Endothelial cell of hepatic sinusoid (primary cell): Measurements from ENCODE around the gene FERMT3.

ENCODE experiments used
- in situ Hi-C: cut with HindIII; loops from 2 replicates; pipeline ENCODE4 v1.10.0; 2017; ENCODE audit warnings: low sequenced_read_pairs

The FERMT3 gene

GRCh38 chr11:64206457-64207255 is at the start of gene FERMT3:
TSS of gene FERMT3 (plus strand) at chr11:64206721. CDS start at chr11:64207365, 644 bp downstream.
- in situ Hi-C loops: loop anchor here (5.0 kb wide), 1 partner anchor 56 kb away; no protein-coding TSS in a partner anchor

GRCh38 chr11:64157631-64158394 is 48.7 kb upstream of the FERMT3 start:
- in situ Hi-C loops: no loop called here

- in situ Hi-C loops: loop anchor here (5.0 kb wide), 3 partner anchors 44 to 154 kb away; no protein-coding TSS in a partner anchor
Observed at GRCh38 chr11:64161037-64161436, 45.5 kb upstream of the FERMT3 start.

GRCh38 chr11:64162769-64163168 is 43.8 kb upstream of the FERMT3 start:
- in situ Hi-C loops: loop anchor here (5.0 kb wide), 3 partner anchors 45 to 155 kb away; no protein-coding TSS in a partner anchor

DNA sequence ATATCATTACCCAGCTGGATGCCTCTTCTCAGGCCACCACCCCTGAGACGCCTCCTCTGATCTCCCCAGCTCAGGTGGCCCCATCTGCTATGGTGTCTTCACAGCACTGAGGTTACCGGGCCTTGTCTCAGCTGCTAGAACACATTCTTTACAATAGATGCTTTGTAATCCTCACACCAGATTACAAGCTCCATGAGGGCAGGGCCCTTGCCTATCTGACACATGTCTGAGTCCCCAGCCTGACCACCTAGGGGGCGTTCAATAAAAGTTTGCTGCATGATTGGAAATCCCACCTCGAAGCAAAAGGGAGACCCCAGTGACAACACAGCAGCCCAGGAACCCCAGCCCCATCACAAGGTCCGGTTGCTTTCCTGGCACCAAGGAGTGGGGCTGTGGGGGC is 42.6 kb upstream of the FERMT3 start:
- in situ Hi-C loops: loop anchor here (5.0 kb wide), 3 partner anchors 47 to 157 kb away; no protein-coding TSS in a partner anchor

DNA sequence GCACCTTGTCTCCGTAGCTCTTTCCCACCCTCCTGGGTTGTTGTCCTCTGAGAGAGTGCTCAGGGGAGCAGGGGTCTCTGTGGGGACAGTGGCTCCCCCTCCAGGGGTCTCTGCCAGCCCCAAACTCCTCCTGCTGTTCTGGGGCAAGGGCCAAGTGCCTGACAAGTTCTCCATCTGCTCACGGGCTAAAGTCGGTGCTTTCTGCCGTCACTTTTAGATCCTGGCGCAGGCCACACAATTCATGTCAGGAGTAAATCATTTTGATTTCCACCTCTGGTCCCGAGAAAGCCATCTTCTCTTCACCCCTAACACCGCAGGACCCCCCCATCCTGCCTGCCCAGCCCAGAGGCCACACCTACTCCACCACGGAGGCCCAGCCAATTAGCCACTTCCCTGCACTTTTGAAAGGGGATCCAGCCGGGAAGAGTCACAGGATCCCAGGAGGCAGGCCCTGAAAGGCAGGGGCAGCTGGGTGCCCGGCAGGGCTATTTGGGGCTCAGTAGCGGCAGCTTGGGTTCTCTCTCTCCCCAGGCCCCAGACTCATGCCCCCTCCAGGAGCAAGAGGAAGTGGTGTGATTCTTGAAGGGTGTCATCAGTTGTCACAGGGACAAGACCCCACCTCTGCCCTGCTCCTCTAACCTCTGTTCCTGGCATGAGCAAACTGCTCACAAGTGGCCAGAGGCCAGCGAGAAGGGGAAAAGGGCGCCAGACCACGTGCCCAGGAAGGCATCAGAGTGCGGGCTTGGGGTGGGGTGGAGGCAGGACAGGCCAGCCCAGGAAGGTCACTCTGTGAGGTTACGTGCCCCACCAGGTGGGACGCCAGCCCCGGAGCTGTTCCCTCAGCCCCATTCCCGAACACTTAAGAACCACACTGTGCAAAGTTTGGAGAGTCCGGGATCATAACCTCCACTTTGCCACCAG is 41.9 kb upstream of the FERMT3 start:
- in situ Hi-C loops: loop anchor here (5.0 kb wide), 3 partner anchors 47 to 157 kb away; no protein-coding TSS in a partner anchor

- in situ Hi-C loops: no loop called here
Observed at GRCh38 chr11:64165481-64165841, 41.1 kb upstream of the FERMT3 start.

- in situ Hi-C loops: no loop called here
Observed at GRCh38 chr11:64165842-64166635, 40.5 kb upstream of the FERMT3 start, which contains the start of gene MACROD1. TSS of gene MACROD1 (minus strand) at chr11:64166113. CDS start at chr11:64165994, 119 bp downstream.

- in situ Hi-C loops: no loop called here
Observed at GRCh38 chr11:64170419-64170818, 36.1 kb upstream of the FERMT3 start.

GRCh38 chr11:64173616-64174355 is 32.7 kb upstream of the FERMT3 start:
- in situ Hi-C loops: no loop called here

GRCh38 chr11:64176751-64177150 is 29.8 kb upstream of the FERMT3 start:
- in situ Hi-C loops: no loop called here

DNA sequence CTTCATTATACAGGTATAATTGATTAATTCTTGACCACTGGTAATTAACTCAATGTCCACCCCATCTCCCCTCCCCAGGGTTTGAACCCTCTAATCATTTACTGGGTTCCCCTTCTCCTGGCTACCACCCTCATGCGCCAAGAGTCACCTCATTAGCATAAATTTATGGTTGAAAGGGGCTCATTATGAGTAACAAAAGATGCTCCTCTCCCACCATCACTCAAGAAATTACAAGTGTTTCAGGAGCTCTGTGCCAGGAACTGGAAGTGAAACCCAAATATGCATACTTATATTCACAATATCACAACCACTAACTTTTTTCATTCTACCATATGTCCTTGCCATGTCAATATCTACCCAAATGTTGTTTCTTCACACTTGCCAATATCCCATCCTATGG is 28.3 kb upstream of the FERMT3 start:
- in situ Hi-C loops: no loop called here

DNA sequence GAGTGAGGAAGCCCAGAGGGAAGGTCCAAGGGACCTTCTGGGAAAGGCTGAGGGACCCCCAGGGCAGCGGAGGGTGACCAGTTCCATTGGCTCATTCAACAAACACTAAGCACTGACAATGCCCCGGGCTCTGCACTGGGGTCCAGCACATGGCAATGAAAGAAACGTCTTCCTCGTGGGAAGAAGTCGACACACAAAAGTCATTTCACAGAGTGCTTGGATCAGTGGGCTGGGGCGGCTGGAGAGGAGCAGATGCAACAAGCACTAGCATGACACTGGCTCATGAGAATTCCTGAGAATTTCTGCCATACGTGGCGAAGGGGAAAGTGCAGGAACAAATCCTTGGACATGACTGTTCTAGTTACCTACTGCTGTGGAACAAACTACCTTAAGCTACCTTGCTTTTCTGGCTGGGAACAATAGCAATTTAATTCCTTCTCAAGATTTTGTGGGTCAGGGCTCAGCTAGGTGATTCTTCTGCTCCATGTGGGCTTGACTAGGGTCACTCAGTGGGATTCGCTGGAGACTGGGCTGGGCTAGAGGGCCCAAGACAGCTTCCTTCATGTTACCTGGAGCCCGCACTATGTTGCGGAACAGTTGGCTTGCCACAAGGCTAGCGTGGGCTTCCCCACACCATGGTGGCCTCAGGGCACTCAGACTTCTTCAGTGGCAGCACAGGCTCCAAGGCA is 27.4 kb upstream of the FERMT3 start:
- in situ Hi-C loops: no loop called here

GRCh38 chr11:64180891-64181290 is 25.6 kb upstream of the FERMT3 start:
- in situ Hi-C loops: no loop called here

- in situ Hi-C loops: no loop called here
Observed at GRCh38 chr11:64181506-64182411, 24.8 kb upstream of the FERMT3 start.

GRCh38 chr11:64183890-64184289 is 22.6 kb upstream of the FERMT3 start:
- in situ Hi-C loops: no loop called here

- in situ Hi-C loops: no loop called here
Observed at GRCh38 chr11:64185175-64185692, 21.3 kb upstream of the FERMT3 start.
